GM15510 (cell line): ENCODE data around the gene BCL2L14.

Source experiments
- POLR2A ChIP-seq: IDR thresholded peaks from 3 replicates; pipeline ENCODE4 v1.6.1; 2011; ENCODE audit warnings: borderline replicate concordance; ENCODE audit not compliant: insufficient read length; ENCODE audit errors: extremely low read depth

Gene BCL2L14

DNA sequence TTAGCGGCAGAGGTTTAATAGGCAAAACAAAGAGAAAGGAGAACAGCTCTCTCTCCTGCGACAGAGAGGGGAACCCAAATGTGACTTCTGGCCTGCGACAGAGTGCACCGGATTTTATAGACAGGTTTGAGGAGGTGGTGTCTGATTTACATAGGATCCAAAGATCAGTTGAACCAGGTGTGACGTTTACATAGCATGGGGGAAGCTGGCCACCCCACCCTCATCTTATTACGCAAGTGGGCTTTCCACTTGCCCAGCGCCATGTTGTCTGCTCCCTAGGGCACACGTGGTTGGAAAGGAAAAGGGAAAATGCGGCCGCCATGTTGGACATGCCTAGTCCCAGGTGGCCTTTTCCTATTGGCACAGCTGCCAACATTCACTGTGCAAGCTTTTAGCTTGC is 17.4 kb downstream of the BCL2L14 start:
- no peak for TF ChIP-seq POLR2A

DNA sequence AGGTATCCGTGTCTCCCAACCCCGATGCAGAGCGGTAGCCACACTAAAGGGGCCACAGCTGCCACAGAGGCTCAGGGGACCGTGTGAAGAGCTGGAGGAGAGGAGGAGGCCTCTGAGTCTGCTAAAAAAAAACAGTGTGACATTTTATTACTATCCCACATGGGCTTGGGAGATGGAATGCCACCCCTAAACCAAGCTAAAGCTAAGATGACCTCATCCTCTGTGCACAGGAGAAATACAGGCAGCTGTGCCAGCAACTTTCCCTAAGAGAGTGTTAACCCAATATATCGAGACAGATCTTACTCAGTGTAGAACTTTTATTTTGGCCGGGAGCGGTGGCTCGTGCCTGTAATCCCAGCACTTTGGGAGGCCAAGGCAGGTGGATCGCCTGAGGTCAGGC is 18.0 kb downstream of the BCL2L14 start:
- TF ChIP-seq POLR2A = no peak

DNA sequence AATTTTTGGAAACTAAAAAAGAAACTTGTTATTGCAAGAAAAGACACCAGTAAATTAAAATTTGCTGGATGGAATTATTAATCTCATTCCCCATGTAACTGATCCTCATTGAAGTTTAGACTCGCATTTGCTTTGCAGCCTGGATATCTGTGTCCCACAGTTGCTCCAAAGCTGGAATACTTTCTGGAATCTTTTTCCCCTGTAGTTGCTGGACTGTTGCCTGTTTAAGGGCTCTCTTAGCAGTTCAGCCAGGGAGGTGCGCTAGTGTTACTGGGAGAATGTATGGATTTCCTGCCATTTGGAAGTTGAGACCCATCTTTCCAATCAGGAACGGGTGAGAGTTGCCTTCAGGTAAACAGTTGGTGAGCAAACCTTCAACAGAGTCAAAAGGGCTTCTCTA is 20.3 kb downstream of the BCL2L14 start:
- no peak for TF ChIP-seq POLR2A

DNA sequence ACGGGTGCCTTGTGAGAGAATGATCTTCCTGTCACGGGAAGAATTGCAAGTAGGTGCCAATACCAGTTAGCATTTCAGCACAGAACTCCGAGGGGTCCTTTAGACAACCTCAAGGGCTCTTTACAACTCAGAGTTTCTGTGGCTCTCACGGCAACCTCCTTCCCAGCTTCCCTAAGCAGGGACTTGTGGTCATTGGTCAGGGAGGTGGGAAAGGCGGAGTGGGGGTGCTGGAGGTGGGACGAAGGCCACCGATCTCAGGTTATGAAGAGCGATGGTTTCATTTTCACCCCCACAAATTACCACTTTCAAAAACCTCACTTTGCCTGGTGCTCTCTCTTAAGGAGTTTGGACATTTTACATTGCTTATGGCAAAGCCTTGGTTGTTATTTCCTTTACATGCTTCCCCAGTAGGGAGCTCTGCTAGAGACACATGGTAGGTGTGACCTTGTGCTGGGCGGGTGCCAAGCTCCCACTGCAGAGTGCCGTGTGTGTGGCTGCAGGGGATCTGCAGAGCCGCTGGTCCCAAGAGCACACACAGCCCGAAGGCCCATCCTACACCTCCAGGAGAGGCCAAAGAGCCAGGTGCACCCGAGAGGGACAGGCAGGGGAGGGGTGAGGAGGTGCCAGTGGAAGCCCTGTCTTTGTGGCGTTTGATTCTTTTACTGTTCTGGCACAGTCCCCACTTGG is 21.4 kb downstream of the BCL2L14 start:
- no peak for TF ChIP-seq POLR2A

DNA sequence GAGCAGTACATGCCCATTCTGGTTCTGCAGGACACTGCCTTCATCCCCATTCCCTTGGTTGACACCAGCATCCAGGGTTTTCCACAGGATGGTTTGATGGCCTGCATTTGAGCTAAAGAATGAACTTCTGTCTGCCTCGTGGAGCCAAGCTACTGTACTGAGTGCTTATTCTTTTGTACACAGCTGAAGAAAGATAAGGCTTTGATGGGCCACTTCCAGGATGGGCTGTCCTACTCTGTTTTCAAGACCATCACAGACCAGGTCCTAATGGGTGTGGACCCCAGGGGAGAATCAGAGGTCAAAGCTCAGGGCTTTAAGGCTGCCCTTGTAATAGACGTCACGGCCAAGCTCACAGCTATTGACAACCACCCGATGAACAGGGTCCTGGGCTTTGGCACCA is 23.7 kb downstream of the BCL2L14 start:
- TF ChIP-seq POLR2A = no peak

DNA sequence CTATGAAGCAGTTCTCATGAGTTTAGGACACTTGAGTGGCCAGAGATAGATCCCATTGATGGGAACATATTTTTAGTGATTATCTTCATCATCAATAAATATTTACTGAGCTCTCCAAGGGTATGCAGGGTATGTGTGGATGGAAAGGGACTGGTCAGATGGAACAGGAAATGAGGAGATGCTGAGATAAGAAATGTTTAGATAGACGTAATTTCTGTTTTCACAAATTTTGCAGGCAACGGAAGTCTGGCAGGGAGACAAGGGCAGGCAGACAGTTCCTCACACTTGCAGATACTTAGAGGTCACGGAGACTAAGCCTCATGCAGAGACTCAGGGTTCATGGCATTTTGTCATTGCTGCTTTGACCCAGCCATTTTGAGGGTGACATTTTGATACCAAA is 24.3 kb downstream of the BCL2L14 start:
- no peak for TF ChIP-seq POLR2A

DNA sequence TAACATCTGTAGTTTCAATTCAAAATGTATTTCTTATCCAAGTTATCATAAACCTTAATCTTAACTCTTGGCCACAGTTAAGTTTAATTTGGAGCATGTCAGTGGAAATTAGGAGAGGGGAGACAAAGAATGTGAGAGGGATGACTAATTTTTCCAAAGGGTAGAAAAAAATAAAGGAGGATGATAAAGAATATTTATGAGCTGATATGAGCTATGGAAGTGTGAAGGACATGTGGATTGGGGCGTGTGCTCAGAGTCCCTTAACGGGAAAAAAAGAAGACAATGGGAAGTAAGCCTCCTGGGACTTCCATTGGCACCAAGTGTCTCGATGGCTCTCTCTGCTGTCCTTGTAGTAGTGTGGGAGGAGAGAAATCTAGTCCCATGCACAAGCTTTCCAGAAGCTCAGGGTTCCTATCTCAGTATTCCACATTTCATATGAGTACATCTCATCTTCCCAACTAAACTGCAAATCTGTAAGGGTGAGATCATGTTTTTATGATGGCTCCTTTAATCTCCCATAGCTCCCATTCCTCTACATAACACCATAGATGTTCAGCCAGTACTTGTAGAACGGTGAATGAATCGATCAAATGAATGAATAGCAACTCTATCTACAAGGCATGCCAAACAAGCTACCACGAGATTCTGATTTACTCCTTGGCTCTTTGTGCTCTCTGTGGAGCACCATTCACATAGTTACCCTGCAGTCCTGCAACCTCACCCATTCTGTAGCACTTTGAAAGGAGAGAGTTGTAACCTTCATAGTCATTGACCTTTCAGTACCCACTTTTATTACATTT is 27.4 kb downstream of the BCL2L14 start:
- TF ChIP-seq POLR2A = no peak

DNA sequence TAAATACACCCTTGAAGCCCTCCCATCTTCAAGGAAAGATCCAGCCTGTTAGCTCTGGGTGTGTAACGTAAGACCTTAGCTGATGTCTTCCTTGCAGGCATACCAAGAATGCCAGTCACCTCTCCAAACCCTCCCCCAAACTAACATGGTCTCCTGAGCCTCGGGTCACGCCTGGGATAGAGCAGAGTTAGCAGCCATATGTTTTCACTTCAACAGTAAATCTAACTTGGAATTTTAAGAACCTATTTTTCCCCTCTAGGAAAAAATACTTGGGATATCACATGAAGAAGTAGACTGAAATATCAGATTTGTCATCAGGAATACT is 27.9 kb downstream of the BCL2L14 start:
- no peak for TF ChIP-seq POLR2A

DNA sequence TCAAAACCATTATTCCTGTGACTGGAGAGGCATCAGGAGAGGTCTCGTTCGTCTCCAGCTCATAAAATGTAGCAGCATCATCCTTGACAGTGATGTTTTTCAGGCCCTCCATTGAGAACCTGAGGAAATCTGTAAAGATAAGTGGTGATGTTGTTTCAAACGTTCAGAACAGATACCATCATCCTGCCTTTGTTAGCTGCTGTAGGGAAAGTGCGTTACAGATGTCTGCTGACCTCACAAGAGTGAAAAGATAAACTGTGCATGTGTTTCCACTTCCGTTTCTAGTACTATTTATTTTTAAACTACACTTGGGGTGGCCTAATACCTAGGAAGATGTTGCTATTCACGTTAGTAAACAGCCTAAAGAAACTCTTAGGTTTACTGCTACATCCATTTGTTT is 28.4 kb downstream of the BCL2L14 start:
- no peak for TF ChIP-seq POLR2A

DNA sequence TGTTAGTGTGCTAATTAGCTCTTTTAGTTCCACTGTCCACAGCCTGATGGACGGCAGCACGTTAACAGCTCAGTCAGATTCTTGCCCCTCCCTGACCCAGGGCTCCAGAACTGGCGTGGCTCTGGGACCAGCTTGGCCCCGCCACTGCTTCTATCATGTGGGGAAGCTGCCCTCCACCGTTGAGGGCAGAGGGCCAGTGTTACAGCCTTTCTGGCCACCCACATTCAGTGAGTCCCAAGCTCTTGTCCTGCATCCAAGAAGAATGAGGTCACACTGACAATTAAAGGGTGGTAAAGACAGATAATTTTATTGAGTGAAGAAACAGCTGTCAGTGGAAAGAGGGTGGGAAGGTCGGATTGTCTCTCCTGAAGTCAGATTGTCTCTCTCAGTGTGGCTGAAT is 36.9 kb downstream of the BCL2L14 start:
- TF ChIP-seq POLR2A = no peak

DNA sequence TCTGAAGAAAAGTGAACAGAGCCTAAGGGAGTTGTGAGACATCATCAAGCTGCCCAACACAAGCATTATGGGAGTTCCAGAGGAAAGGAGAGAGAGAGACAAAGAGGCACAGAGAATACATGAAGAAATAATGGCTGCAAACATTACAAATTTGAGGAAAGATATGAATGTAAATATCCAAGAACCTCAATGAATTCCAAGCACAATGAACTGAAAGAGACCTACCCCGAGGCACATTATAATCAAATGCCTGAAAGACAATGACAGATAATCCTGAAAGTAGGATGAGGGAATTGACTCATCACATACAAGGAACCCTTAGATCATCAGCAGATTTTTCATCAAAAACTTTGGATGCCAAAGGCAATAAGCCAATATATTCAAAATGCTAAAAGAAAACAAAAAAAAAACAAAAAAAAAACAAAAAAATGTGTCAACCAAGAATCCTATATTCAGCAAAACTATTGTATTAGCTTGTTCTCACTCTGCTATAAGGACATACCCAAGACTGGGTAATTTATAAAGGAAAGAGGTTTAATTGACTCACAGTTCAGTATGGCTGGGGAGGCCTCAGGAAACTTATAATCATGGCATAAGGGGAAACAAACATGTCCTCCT is 37.8 kb downstream of the BCL2L14 start:
- no peak for TF ChIP-seq POLR2A

DNA sequence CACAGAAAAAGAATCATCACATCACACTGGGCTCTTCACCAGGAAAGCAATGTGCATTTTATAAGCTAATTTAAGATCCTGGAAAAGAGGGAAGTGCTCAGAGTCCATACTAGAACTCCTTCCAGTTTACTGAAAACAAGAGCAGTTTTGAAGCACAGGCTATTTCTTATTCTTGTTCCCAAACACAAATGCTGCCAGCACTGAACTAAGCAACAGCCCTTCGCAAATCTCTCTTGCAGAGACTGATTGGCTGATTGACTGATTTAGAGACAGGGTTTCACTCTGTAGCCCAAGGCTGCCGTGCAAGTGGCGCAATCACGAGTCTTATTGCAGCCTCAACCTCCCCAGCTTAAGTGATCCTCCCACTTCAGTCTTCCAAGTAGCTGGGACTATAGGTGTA is 44.8 kb downstream of the BCL2L14 start:
- TF ChIP-seq POLR2A = no peak

DNA sequence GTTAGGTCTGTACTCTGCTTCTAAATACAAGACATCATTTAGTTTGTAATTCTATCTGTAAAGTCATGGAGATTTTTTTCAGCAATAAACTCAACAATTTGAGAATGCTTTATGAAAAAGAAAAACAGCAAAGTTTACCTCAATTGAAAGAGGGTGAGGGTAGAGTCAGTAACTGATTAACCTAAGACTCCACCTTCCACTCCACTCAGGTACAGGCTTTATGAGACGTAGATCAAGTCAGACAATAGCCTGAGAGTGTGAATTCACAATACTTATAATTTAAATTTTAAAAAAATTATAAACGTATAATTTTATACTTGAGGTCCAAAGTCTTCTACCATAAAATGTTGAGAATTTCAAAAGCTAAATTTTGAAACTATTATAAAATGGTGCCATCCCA is 45.9 kb downstream of the BCL2L14 start:
- no peak for TF ChIP-seq POLR2A

DNA sequence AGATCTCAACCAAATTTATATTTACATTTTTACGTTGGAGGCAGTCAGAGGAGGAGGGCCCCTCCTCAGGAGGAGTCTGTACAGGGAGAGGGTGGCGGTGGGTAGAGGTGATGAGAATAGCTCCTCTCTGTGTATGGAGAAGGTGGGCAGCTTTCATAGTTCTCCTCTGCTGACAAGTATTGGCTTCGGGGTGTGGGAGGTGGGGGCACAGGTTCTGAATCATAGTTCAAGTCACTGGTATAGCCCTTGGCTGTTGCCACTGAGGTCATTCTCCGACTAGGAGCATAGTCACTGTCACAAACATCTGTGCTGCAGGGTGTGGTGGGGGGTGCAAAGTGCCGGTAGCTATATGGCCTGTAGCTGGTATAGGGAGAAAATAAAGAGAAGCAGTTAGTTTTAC is 50.3 kb downstream of the BCL2L14 start:
- TF ChIP-seq POLR2A = no peak

DNA sequence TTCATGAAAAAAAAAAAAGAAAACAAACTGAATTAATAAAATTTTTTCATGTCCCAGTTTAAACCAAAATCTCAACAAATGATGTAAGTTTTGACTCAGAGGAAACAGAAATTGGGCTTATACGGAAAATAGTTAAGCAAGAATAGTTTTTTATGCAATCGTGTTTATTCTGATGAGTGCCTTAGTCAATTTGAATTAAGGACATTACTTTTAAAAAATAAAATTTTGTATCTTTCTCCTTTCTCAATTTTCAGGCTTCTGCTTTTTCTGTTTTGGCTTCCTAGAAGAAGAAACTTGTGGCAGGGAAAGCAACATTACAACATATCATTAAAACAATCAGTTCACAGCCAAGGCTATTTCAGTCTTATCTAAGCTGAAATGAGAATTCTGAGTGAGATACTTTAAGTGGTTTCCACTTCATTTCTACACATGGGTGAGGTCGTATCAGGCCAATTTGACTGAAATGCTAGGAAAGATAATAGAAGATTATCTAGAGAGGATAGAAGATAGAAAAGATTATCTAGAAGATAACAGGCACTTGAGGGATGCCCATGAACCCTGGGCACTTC is 52.4 kb downstream of the BCL2L14 start:
- TF ChIP-seq POLR2A = no peak

DNA sequence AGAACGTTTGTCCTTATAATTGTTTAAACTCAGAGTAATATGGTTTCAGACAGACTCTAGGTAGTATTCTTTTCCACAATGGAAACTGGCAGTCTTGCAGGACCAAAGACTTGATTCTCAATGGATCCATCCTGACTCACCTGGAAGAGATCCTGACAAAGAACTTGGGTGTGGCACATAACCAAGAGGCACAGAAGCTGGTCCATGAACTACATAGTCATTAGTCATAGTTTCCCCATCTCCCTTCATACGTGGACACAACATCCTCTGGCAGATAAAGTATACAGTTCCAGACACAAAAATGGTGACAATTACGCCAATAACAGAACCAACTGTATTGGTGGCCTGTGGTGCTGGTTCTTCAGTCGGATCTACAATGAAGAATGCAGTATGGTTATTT is 55.8 kb downstream of the BCL2L14 start:
- no peak for TF ChIP-seq POLR2A

DNA sequence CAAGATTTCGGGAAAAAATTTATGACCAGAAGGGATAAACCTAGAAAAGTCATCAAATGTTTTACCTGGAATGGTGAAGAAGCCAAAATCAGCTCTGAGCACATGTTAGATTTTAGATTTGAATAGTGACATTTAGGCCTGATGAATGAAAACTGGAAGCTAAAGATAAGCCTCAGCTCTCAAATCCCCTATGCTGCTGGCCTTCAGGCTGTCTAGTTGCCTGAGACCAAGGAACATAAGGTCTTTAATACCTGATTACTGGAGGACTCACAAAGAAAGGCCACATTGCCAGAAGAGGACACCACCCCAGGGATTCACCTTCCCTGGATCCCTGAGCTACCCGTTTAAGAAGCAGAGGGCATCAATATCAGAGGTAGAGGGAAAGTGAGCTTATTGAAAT is 56.6 kb downstream of the BCL2L14 start:
- TF ChIP-seq POLR2A = no peak

DNA sequence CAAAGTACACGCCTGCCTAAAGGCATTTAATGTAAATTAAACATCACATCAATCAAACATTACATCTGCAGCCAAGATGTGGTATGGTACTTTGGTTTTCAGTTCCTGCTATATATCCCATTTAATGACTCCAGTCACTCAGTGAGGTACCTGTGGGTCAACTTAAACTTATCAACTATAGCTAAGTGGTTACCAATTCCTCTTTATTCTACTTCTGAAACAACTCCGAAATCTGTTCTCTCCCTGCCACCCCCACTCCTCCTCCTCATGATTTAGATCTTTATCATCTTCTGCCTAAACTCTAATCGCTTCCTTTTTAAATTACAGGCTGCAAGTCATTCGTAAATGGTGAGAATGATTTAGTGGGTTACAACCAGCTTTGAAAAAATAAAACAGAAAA is 57.9 kb downstream of the BCL2L14 start:
- no peak for TF ChIP-seq POLR2A
